GM18526 (cell line): ENCODE results near the gene MAP3K20.

Source experiments
- POLR2A ChIP-seq: IDR thresholded peaks from 3 replicates; pipeline ENCODE4 v1.6.1; 2011; ENCODE audit not compliant: insufficient read length; ENCODE audit errors: extremely low read depth

Gene MAP3K20

GRCh38 chr2:173048522-173048896, 27.1 kb upstream of the MAP3K20 start:
- TF ChIP-seq POLR2A = no peak

GRCh38 chr2:173048897-173049661, 26.6 kb upstream of the MAP3K20 start:
- no peak for TF ChIP-seq POLR2A

- TF ChIP-seq POLR2A = no peak
These were observed 25.8 kb upstream of the MAP3K20 start for GRCh38 chr2:173049831-173050230.

GRCh38 chr2:173050684-173051083, 25.0 kb upstream of the MAP3K20 start:
- no peak for TF ChIP-seq POLR2A

GRCh38 chr2:173051463-173052215, 24.0 kb upstream of the MAP3K20 start:
- TF ChIP-seq POLR2A = no peak

GRCh38 chr2:173053043-173053699, 22.5 kb upstream of the MAP3K20 start:
- TF ChIP-seq POLR2A = no peak

- no peak for TF ChIP-seq POLR2A
These were observed 21.2 kb upstream of the MAP3K20 start for GRCh38 chr2:173054466-173054865.

- no peak for TF ChIP-seq POLR2A
These were observed 18.8 kb upstream of the MAP3K20 start for GRCh38 chr2:173056705-173057364.

- no peak for TF ChIP-seq POLR2A
These were observed 17.5 kb upstream of the MAP3K20 start for GRCh38 chr2:173058097-173058496.

GRCh38 chr2:173058673-173059072, 17.0 kb upstream of the MAP3K20 start:
- no peak for TF ChIP-seq POLR2A

GRCh38 chr2:173059292-173059691, 16.4 kb upstream of the MAP3K20 start:
- no peak for TF ChIP-seq POLR2A

- TF ChIP-seq POLR2A = no peak
These were observed 15.6 kb upstream of the MAP3K20 start for GRCh38 chr2:173059971-173060461.

- TF ChIP-seq POLR2A = no peak
These were observed 12.8 kb upstream of the MAP3K20 start for GRCh38 chr2:173062801-173063200.

- TF ChIP-seq POLR2A = no peak
These were observed 11.4 kb upstream of the MAP3K20 start for GRCh38 chr2:173064151-173064805.
